Measurements from ENCODE around the gene CACNA1S. TPM values are rescaled to one million over a fixed set of nuclear protein-coding genes. Genes with fewer than 3 reads are reported as not detected.

The CACNA1S gene
- total RNA-seq, 1 donor from 2014 or later: not detected

DNA sequence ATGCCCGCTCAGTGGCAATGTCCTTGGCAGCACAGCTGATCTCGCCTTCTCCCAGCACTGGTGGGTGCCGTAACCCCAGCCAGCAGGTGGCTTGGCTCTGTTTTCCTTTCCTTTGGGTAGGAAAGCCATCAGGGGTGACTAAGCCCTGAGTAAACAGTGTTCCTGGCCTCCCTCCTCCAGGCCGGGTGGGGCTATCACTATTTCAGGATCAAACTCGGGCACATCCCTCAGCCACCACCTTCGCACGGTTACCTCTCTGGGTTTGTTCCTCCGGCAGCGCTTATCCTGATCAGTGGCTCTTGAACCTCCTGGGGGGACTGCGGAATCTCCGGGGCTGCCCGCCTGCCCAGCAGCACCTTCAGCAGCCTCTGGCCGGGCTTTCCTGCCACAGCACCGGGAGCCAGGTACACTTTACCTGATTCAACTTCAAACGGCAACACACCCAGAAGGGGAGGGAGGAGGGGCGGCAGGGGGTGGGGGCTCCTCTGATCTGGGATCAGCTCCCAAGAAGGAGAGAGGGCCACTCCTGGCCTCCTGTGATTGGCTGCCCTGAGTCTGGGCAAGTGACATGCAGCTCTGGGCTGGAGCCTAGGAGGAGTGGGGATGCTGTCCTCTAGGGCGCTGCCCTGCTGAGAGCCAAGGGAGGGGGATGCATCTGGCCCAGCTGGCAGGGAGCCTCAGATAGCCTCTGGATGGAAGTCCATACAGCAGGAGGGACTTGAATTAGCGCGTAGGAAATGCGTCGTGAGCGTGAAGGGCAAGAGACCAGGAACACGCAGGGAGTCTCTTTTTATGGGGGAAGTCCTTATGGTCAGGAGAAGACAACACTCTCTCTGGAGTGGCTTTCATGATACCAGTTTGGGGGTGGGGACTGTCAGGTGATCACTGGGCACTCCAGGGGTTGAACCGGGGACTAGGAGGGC lies 14.9 kb upstream of the CACNA1S start, which contains the start of gene ASCL5:
TSS of gene ASCL5 (minus strand) at position 353 of the 923 bp plus-strand sequence. CDS start 11,812 bp downstream, outside the sequence.
- Mint-ChIP-seq H3K4me1 (peaks cover 6% of the 10 kb centered on the region), H3K36me3 (peaks cover 3% of the 10 kb centered on the region), H3K9me3 (no peaks in the 10 kb centered on the region), H3K27me3 (ENCODE audit: low read depth) (peaks cover 18% of the 10 kb centered on the region), H3K4me3 (no peak within 1 kb of the TSS), H3K27ac (no peak within 1 kb of the TSS)
- no peak for DNase-seq (ENCODE audit: low spot score in 2 of 2, unreplicated experiment in 2 of 2)
- TF ChIP-seq, protein P1, sequence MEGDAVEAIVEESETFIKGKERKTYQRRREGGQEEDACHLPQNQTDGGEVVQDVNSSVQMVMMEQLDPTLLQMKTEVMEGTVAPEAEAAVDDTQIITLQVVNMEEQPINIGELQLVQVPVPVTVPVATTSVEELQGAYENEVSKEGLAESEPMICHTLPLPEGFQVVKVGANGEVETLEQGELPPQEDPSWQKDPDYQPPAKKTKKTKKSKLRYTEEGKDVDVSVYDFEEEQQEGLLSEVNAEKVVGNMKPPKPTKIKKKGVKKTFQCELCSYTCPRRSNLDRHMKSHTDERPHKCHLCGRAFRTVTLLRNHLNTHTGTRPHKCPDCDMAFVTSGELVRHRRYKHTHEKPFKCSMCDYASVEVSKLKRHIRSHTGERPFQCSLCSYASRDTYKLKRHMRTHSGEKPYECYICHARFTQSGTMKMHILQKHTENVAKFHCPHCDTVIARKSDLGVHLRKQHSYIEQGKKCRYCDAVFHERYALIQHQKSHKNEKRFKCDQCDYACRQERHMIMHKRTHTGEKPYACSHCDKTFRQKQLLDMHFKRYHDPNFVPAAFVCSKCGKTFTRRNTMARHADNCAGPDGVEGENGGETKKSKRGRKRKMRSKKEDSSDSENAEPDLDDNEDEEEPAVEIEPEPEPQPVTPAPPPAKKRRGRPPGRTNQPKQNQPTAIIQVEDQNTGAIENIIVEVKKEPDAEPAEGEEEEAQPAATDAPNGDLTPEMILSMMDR (IDR thresholded peaks at IDR 0.05; ENCODE audit: unreplicated experiment): no peak

DNA sequence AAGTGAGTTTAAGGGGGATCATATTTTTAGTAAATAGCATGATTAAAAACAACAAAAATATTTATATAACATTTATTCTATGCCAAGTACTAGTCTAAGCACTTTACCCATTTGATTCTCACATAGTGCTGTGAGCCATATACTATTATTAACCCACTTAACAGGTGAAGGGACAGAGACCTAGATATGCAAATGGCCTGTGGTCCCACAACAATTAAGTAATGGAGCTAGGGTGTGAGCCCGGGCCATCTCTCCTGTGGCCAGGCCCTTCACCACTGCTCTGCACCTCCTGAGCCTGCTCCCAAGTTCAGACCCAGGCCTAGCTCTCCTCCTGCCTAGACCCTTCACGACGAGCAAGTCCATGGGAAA lies 14.2 kb upstream of the CACNA1S start:
- no peaks in the 10 kb centered on the region for H3K9me3 Mint-ChIP-seq
- no peak overlapping the region for H3K4me3 Mint-ChIP-seq
- TF ChIP-seq, protein P1 (IDR thresholded peaks at IDR 0.05; ENCODE audit: unreplicated experiment): no peak

GRCh38 chr1:201125800-201126199 lies 13.6 kb upstream of the CACNA1S start:
- Mint-ChIP-seq H3K27me3 (ENCODE audit: low read depth) (peaks cover 28% of the 10 kb centered on the region), H3K9me3 (no peaks in the 10 kb centered on the region), H3K36me3 (no peaks in the 10 kb centered on the region), H3K4me1 (peaks cover 6% of the 10 kb centered on the region), H3K4me3 (no peak overlapping the region), H3K27ac (no peak overlapping the region)
- TF ChIP-seq, protein P1 (IDR thresholded peaks at IDR 0.05; ENCODE audit: unreplicated experiment): no peak
- no peak for DNase-seq (ENCODE audit: low spot score in 2 of 2, unreplicated experiment in 2 of 2)

More for the DNA sequence above, 14.2 kb upstream of the CACNA1S start:
- Mint-ChIP-seq H3K4me1 (peaks cover 6% of the 10 kb centered on the region), H3K27ac (no peak overlapping the region), H3K27me3 (ENCODE audit: low read depth) (peaks cover 24% of the 10 kb centered on the region), H3K36me3 (no peaks in the 10 kb centered on the region)
- no peak for DNase-seq (ENCODE audit: low spot score in 2 of 2, unreplicated experiment in 2 of 2)

DNA sequence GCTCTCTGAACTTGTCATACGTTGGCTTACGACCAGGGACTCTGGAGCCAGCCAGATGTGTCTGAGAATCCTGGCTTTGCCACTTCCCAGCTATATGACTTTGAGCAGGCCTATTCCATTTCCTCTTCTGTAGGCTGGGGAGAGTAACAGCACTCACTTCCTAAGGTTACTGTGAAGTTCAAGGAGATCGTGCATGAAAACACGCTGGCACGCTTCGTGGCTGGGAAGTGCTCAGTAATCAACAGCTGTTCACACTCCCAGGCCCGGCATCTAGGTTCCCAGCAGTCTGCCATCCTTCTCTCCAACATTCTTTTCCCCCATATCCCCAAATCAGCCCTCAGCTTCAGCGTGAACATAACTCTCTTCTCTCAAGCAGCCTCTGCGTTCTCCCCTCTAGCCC lies 12.8 kb upstream of the CACNA1S start:
- H3K36me3 Mint-ChIP-seq: no peaks in the 10 kb centered on the region
- peaks cover 36% of the 10 kb centered on the region for H3K27me3 Mint-ChIP-seq (ENCODE audit: low read depth)
- TF ChIP-seq, protein P1 (IDR thresholded peaks at IDR 0.05; ENCODE audit: unreplicated experiment): no peak
- no peaks in the 10 kb centered on the region for H3K9me3 Mint-ChIP-seq
- DNase-seq (ENCODE audit: low spot score in 2 of 2, unreplicated experiment in 2 of 2): no peak
- H3K27ac Mint-ChIP-seq: no peak overlapping the region
- peaks cover 6% of the 10 kb centered on the region for H3K4me1 Mint-ChIP-seq
- H3K4me3 Mint-ChIP-seq: no peak overlapping the region

DNA sequence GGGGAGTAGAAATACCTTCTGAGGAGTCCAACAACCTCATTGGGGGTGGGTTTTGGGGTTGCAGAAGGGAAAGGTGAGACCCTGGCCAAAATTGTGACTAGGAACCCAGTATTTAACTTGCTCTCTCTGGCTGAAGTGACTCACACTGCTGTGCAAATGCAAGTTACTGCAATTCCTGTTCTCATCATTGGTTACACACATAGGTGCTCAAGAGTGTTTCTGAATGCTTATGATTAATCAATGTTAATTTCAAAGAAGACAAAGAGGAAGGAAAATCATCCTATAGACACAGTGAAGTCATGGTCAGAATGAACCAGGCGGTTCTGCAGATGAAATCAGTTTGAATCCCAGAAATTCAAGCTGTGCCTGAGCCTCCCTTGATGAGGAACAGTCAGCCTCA lies 11.6 kb upstream of the CACNA1S start:
- DNase-seq (ENCODE audit: low spot score in 2 of 2, unreplicated experiment in 2 of 2): no peak
- TF ChIP-seq, protein P1 (IDR thresholded peaks at IDR 0.05; ENCODE audit: unreplicated experiment): no peak
- Mint-ChIP-seq H3K4me3 (no peak overlapping the region), H3K36me3 (no peaks in the 10 kb centered on the region), H3K4me1 (peaks cover 6% of the 10 kb centered on the region), H3K27me3 (ENCODE audit: low read depth) (peaks cover 46% of the 10 kb centered on the region), H3K27ac (no peak overlapping the region), H3K9me3 (no peaks in the 10 kb centered on the region)

Data from mesothelial cell of epicardium (in vitro differentiated cells).